HCT116 (cell line): Measurements from ENCODE around the gene ZFP36L2. TPM values are rescaled to one million over a fixed set of nuclear protein-coding genes. Genes with fewer than 3 reads are reported as not detected.

Experiments
- ATAC-seq: fragments of 200-7000 bp; cut with Tn5 transposase; 2 replicates; pipeline ENCODE4 v1.9.1; 2020; ENCODE audit warnings: mild to moderate bottlenecking, moderate library complexity
- BruUV-seq: library from RNA; stranded (reverse); fragments of 400-500 nt; replicated peaks from 2 replicates; lab custom pipeline; 2021; lab: Mats Ljungman, UMichigan
- CTCF ChIA-PET: fragments of 300-600 bp; sonication (Branson Sonifier 250); formaldehyde crosslinking; loops from one replicate; lab custom pipeline; 2021; ENCODE audit warnings: antibody characterized with exemption; lab: Charles Lee
- POLR2A ChIA-PET: fragments of 300-600, 350-600 bp; sonication (Branson Sonifier 250); formaldehyde crosslinking; loops from one replicate; lab custom pipeline; 2021; ENCODE audit warnings: antibody characterized with exemption; lab: Charles Lee
- RAD21 ChIA-PET, 2 experiments: fragments of 300-600 bp; sonication (Branson Sonifier 250); formaldehyde crosslinking; loops; one replicate each; lab custom pipeline; 2023; ENCODE audit warnings: low total read pairs in 2 of 2; ENCODE audit not compliant: uncharacterized antibody in 2 of 2, unreplicated experiment in 2 of 2, low non-redundant PET in 1 of 2; lab: Charles Lee
- DNase-seq: peaks from one replicate; pipeline ENCODE4 v3.0.0-alpha.2; 2010; ENCODE audit warnings: low read depth, low spot score
- H2AFZ ChIP-seq: fragments of 200-600 bp; shearing (Covaris generic), sonication (generic); 2 replicates; pipeline ENCODE4 v1.6.1; 2017; ENCODE audit warnings: low read depth, mixed run types, mixed read lengths, antibody characterized with exemption, low read length; ENCODE audit not compliant: poor library complexity, severe bottlenecking
- H3K27ac ChIP-seq: 2 replicates; pipeline ENCODE4 v1.5.1; 2012; ENCODE audit warnings: low read depth, low read length
- H3K27me3 ChIP-seq: fragments of 200-600 bp; sonication (generic); 2 replicates; pipeline ENCODE4 v1.6.1; 2016; ENCODE audit warnings: mixed run types, low read length, mixed read lengths; ENCODE audit not compliant: insufficient read depth
- H3K36me3 ChIP-seq, 2 experiments: fragments of 200-500 bp in 1 of 2; fragments of 200-600 bp in 1 of 2; sonication (Bioruptor generic) in 1 of 2; sonication (generic) in 1 of 2; 2 replicates each; pipeline versions ENCODE4 v1.5.1 to v1.6.1; 2014 to 2016; ENCODE audit warnings: low read length in 2 of 2, inconsistent platforms in 1 of 2, mixed read lengths in 1 of 2, mixed run types in 1 of 2; ENCODE audit not compliant: insufficient read depth in 2 of 2, control insufficient read depth in 1 of 2
- H3K4me1 ChIP-seq, 2 experiments: fragments of 200-600 bp in 1 of 2; sonication (generic) in 1 of 2; 2 replicates each; pipeline versions ENCODE4 v1.5.1 to v1.6.1; 2012 to 2017; ENCODE audit warnings: low read length in 2 of 2, inconsistent platforms in 1 of 2, mild to moderate bottlenecking in 1 of 2, mixed read lengths in 1 of 2, mixed run types in 1 of 2, moderate library complexity in 1 of 2; ENCODE audit not compliant: insufficient read depth in 2 of 2, control insufficient read depth in 1 of 2
- H3K4me2 ChIP-seq: fragments of 200-600 bp; sonication (generic); 2 replicates; pipeline ENCODE4 v1.6.1; 2017; ENCODE audit warnings: mixed run types, low read length, mixed read lengths
- H3K4me3 ChIP-seq, 2 experiments: fragments of 200-600 bp in 1 of 2; sonication (generic) in 1 of 2; replicated peaks in 1 of 2; 2 replicates each; pipeline ENCODE4 v1.5.1; 2011 to 2016; ENCODE audit warnings: low read length in 2 of 2, control low read depth in 1 of 2, low read depth in 1 of 2, mild to moderate bottlenecking in 1 of 2, mixed read lengths in 1 of 2, mixed run types in 1 of 2
- H3K79me2 ChIP-seq: fragments of 200-600 bp; sonication (generic); 2 replicates; pipeline ENCODE4 v1.6.1; 2017; ENCODE audit warnings: mild to moderate bottlenecking, mixed run types, low read length, moderate library complexity, mixed read lengths; ENCODE audit not compliant: insufficient read depth
- H3K9ac ChIP-seq: fragments of 200-600 bp; sonication (generic); 2 replicates; pipeline ENCODE4 v1.6.1; 2016; ENCODE audit warnings: low read length, mixed read lengths
- H3K9me2 ChIP-seq: fragments of 200-600 bp; sonication (generic), shearing (Covaris generic); 2 replicates; pipeline ENCODE4 v1.6.1; 2017; ENCODE audit warnings: mixed run types, mild to moderate bottlenecking, moderate library complexity; ENCODE audit not compliant: insufficient read depth
- H3K9me3 ChIP-seq, 2 experiments: fragments of 200-500 bp in 1 of 2; fragments of 200-600 bp in 1 of 2; sonication (Bioruptor generic) in 1 of 2; sonication (generic) in 1 of 2; 2 replicates each; pipeline ENCODE4 v1.6.1; 2014 to 2017; ENCODE audit warnings: low read length in 2 of 2, mixed read lengths in 2 of 2, inconsistent platforms in 1 of 2, low read depth in 1 of 2, mild to moderate bottlenecking in 1 of 2, mixed run types in 1 of 2, moderate library complexity in 1 of 2; ENCODE audit not compliant: control insufficient read depth in 1 of 2, insufficient read depth in 1 of 2
- H4K20me1 ChIP-seq: fragments of 200-600 bp; sonication (generic), shearing (Covaris generic); 2 replicates; pipeline ENCODE4 v1.6.1; 2017; ENCODE audit warnings: mixed run types, mild to moderate bottlenecking, moderate library complexity; ENCODE audit not compliant: insufficient read depth
- CEBPB ChIP-seq: IDR thresholded peaks from 2 replicates; pipeline ENCODE4 v1.6.1; 2012; ENCODE audit warnings: low read depth
- EGR1 ChIP-seq: IDR thresholded peaks from 2 replicates; pipeline ENCODE4 v1.6.1; 2012; ENCODE audit warnings: low read depth
- ELF1 ChIP-seq: IDR thresholded peaks from 2 replicates; pipeline ENCODE4 v1.6.1; 2012; ENCODE audit warnings: low read depth, borderline replicate concordance
- EZH2 ChIP-seq: fragments of 200-600 bp; sonication (generic); IDR thresholded peaks from 2 replicates; pipeline ENCODE4 v1.6.1; 2017; ENCODE audit warnings: antibody characterized with exemption, mixed run types
- RAD21 ChIP-seq: IDR thresholded peaks from 2 replicates; pipeline ENCODE4 v1.6.1; 2012; ENCODE audit warnings: low read depth, mild to moderate bottlenecking
- SIN3A ChIP-seq: IDR thresholded peaks from 2 replicates; pipeline ENCODE4 v1.6.1; 2012; ENCODE audit warnings: low read depth
- ZFX ChIP-seq: fragments of 450-650 bp; IDR thresholded peaks from 2 replicates; pipeline ENCODE4 v1.6.1; 2017
- intact Hi-C: fragments of 100-400 bp; cut with micrococcal nuclease; formaldehyde crosslinking; loops from 2 replicates; pipeline ENCODE4 v1.10.0; 2022
- total RNA-seq: library from RNA; stranded (reverse); gene quantifications from one replicate; pipeline ENCODE4 v1.2.1, GENCODE V29; 2021; ENCODE audit not compliant: unreplicated experiment
- TF ChIP-seq, protein P1 (sequence below): IDR thresholded peaks from 2 replicates; pipeline ENCODE4 v1.6.1; 2012; ENCODE audit warnings: low read depth

The ZFP36L2 gene
- total RNA-seq, 1 experiment from 2014 or later, result 30.3 TPM

- Histone ChIP-seq H3K79me2 (no peaks in the 10 kb centered on the region), H3K4me2 (no peak overlapping the region), H3K9ac (no peak overlapping the region), H3K9me2 (no peaks in the 10 kb centered on the region), H2AFZ (no peak overlapping the region), H3K27ac (no peak overlapping the region), H3K36me3 (no peaks in the 10 kb centered on the region), H3K4me3 (no peak overlapping the region), H4K20me1 (no peaks in the 10 kb centered on the region), H3K27me3 (no peaks in the 10 kb centered on the region), H3K9me3 (no peaks in the 10 kb centered on the region), H3K4me1 (peaks cover 0 to 2% of the 10 kb centered on the region in 2 experiments; a peak in 1 of 4 replicates)
- TF ChIP-seq RAD21 (no peak), ZFX (no peak)
- TF ChIP-seq, protein P1, sequence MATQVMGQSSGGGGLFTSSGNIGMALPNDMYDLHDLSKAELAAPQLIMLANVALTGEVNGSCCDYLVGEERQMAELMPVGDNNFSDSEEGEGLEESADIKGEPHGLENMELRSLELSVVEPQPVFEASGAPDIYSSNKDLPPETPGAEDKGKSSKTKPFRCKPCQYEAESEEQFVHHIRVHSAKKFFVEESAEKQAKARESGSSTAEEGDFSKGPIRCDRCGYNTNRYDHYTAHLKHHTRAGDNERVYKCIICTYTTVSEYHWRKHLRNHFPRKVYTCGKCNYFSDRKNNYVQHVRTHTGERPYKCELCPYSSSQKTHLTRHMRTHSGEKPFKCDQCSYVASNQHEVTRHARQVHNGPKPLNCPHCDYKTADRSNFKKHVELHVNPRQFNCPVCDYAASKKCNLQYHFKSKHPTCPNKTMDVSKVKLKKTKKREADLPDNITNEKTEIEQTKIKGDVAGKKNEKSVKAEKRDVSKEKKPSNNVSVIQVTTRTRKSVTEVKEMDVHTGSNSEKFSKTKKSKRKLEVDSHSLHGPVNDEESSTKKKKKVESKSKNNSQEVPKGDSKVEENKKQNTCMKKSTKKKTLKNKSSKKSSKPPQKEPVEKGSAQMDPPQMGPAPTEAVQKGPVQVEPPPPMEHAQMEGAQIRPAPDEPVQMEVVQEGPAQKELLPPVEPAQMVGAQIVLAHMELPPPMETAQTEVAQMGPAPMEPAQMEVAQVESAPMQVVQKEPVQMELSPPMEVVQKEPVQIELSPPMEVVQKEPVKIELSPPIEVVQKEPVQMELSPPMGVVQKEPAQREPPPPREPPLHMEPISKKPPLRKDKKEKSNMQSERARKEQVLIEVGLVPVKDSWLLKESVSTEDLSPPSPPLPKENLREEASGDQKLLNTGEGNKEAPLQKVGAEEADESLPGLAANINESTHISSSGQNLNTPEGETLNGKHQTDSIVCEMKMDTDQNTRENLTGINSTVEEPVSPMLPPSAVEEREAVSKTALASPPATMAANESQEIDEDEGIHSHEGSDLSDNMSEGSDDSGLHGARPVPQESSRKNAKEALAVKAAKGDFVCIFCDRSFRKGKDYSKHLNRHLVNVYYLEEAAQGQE, result no peak
- DNase-seq (no peak), ATAC-seq (no peak)
- ChIA-PET RAD21 (no interaction called here), CTCF (interaction anchor here (1.7 kb wide), 1 partner anchor 243 kb away, joined by 11 read pairs; no protein-coding TSS in a partner anchor), POLR2A (no interaction called here)
- intact Hi-C loops, result no loop called here
- no TSS peak for BruUV-seq
Measured at GRCh38 chr2:43241558-43241957, 15.2 kb upstream of the ZFP36L2 start.

GRCh38 chr2:43240766-43241150 lies 14.4 kb upstream of the ZFP36L2 start:
- no peaks in the 10 kb centered on the region for H3K9me2 ChIP-seq
- H3K79me2 ChIP-seq, result no peaks in the 10 kb centered on the region
- no peak overlapping the region for H3K4me3 ChIP-seq
- H3K27me3 ChIP-seq, result no peaks in the 10 kb centered on the region
- no TSS peak for BruUV-seq
- ChIA-PET POLR2A (interaction anchor here (0.8 kb wide), 1 partner anchor 14 kb away, joined by 3 read pairs; no protein-coding TSS in a partner anchor), CTCF (interaction anchor here (1.0 to 1.7 kb wide), 5 partner anchors 8 to 244 kb away, joined by 3 to 11 read pairs (median 6); partner anchors contain the start of gene ZFP36L2), RAD21 (interaction anchor here in 1 of 2 experiments (0.6 kb wide), 1 partner anchor 234 kb away, joined by 3 read pairs; no protein-coding TSS in a partner anchor)
- H3K27ac ChIP-seq, result no peak overlapping the region
- H3K36me3 ChIP-seq, result no peaks in the 10 kb centered on the region
- H3K4me1 ChIP-seq, result peaks cover 0 to 2% of the 10 kb centered on the region in 2 experiments; a peak in 1 of 4 replicates
- intact Hi-C loops, result no loop called here
- ATAC-seq, result peak; percentile 42
- H2AFZ ChIP-seq, result no peak overlapping the region
- no peak overlapping the region for H3K9ac ChIP-seq
- no peaks in the 10 kb centered on the region for H3K9me3 ChIP-seq
- no peaks in the 10 kb centered on the region for H4K20me1 ChIP-seq
- no peak for DNase-seq
- no peak overlapping the region for H3K4me2 ChIP-seq
- TF ChIP-seq SIN3A (no peak), CEBPB (no peak), EGR1 (no peak), ELF1 (no peak), EZH2 (no peak)
